NCI-H1436 (cell line): Measurements from ENCODE around the gene COQ8A.
"Not testable (repeated sequence)": the region's sequence is repeated elsewhere in the genome, so short reads cannot be mapped to it uniquely, and the experiment has no call there.

ENCODE experiments used
- DNase-seq: peaks from one replicate; lab custom pipeline; 2025; lab: John Stamatoyannopoulos, UW

Gene COQ8A

DNA sequence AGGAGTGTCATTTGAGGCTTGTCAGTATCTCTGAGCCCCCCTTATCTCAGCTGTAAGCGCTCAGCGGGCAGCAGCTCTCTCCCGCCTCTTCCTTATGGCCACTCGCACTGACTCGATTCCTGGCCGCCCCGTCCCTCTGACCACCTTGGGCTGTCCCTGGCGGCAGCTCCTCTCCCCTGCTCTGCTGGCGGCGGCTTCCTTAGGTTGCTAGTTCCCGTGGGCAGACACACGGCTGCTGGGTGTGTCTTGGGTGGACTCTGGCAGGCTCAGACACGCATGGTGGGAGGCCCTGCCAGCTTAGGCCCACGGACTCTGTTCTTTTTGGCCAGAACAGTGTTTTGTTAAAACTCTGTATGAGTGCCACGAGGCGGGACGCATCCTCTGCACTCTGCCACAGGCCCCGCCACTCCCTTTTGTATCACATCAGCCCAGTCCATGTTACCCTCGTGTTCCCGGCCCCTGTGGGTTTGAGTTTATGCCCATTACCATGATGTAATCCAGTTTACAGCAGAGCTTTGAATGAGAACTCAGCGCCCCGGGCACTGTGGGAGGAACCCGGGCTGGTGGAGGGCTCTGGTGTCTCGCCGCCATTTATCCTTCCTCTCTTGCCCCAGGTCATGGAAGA is 45.9 kb downstream of the COQ8A start:
- DNase-seq = no peak

GRCh38 chr1:226986496-226987178 is 46.5 kb downstream of the COQ8A start:
- DNase-seq = no peak

DNA sequence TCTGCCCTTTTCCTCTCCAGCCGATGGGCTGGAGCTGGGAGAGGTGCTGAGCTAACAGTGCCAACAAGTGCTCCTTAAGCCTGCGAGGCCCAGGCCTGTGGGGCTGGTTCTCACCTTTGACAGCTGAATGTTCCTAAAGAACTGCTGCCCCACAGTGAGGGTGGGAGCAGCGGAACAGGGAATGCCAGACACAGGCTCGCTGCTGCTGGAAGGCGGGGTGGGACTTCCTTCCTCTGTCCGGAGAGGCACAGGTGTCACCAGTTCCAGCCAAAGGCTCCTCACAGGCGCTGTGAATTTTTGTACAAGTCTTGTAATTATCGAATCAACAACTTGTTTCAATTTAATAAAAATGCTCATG is 47.1 kb downstream of the COQ8A start:
- DNase-seq = no peak

GRCh38 chr1:226987623-226988333 is 47.7 kb downstream of the COQ8A start:
- DNase-seq = no peak

- DNase-seq = no peak
Measured at GRCh38 chr1:226988334-226988666, 48.2 kb downstream of the COQ8A start.

DNA sequence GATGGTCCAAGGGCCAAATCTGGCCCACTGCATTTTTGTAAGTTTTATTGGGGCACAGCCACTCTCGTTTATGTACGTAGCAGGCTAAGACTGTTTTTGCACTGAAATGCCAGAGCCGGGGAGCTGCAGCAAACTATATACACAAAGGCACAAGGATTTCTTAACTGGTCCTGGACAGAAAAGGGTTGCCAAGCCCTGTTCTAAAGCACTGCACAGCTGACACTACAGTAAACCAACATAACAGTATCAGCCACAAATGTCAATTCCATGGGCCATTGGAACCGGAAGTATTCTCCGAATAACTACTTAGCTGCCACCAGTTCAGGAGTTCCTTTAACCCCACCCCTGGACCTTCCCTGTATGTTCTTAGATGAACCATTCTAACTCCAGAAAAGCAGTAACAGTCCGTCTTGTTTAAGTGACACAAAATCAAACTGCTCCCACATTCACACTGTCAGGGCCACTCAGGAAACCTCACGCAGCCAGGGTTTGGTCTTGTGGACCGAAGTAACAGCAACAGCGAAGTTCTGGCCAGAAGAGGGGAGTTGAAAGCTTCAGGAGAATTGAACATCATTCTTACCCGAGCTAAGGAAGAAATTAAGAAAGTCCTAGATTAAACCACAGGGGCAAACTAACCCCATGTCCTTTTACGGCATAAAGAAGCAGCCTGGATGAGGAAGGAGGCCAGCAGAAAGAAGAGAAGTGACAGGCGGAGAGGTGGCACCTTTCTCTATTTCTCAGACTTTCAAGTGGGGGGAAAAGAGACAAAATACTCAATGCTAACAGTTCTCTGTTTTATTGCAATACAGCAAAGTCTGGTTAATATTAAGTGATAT is 49.2 kb downstream of the COQ8A start:
- no peak for DNase-seq

DNA sequence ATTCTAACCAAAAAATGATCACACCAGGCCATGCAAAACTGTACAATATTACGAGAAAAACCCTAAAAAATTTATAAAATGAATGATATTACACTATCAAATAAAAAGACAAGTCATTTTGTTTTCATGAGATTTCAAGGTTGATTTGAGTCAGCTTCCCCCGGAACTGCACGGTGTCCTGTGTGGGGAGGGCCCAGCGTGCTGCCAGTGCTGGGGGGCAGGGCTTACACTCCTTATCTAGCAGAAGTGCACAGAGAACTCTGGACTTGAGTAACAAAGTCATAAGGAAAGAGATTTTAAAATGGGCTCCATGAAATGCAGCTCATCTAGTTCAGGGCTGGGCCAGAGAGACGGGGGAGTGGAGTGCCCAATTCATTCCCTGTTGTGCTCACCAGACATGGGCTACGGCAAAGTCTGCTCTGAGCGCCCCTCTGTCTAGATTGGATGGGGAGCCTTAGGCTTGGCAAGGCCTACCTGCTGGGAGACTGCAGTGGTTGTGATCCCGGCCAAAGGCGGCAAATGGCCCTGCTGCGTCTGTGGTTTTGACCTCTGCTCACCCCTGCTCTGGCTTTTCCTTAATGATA is 50.1 kb downstream of the COQ8A start:
- no peak for DNase-seq

DNA sequence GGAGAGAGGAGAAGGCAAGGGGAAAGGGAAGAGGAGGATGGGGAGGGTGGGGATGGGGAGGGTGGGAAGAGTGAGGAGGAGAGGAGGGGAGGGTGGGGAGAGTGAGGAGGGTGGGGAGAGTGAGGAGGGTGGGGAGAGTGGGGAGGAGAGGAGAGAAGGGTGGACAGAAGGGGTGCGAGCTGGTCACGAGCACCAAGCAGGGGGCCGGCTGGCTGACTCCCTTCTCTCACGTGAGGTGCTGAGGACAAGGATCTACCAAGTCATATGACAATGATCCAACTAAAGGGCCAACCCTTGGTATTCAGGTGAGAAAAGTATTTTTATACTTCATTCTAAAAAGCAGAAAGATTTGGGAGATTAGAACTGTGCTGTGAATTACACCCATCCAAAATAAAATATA is 51.8 kb downstream of the COQ8A start:
- DNase-seq = no peak

- peak; percentile 73 for DNase-seq
Measured at GRCh38 chr1:226993814-226994585, 53.9 kb downstream of the COQ8A start.

DNA sequence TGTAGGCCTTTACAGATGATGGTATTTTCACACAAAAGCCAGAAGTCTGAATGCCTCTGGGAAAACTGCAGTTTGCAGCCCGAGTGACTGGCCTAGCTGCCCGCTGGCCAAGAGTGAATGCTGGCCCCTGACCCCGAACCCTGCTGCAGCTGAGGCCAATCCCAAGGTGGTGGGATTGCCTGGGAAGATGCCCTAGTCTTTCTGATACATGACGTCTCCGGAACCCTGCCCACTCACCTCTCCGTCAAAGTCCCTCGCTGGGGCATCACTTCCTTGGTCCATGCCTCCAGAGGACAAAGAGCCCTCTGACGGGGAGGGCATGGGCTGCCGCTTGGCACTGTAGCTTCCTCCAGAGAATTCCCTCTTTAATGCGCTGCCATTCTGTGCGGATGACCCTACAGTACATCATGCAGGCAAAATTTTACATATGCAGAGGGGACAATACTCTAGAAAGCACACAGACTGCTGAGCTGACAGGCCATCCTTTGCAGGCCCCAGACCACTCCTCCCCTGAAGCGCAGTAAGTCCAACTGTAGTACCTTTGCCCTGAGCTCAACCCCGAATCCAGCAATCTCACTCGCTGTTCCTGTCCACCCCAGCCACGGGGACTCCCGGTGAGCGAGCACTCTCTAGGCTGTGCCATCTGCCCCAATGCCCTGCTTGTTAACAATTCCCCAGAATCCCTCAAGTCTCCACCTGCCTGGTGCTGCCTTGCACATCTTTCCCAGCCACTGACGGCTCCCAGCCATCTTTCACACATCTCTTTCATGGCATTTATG is 54.7 kb downstream of the COQ8A start:
- no peak for DNase-seq

GRCh38 chr1:226995365-226996332 is 55.6 kb downstream of the COQ8A start:
- DNase-seq = no peak

DNA sequence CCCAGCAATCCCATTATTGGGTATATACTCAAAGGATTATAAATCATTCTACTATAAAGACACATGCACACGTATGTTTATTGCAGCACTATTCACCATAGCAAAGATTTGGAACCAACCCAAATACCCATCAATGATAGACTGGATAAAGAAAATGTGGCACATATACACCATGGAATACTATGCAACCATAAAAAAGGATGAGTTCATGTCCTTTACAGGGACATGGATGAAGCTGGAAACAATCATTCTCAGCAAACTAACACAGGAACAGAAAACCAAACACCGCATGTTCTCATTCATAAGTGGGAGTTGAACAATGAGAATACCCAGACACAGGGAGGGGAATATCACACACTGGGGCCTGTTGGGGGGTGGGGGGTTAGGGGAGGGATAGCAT is 59.5 kb downstream of the COQ8A start:
- DNase-seq = not testable (repeated sequence)

DNA sequence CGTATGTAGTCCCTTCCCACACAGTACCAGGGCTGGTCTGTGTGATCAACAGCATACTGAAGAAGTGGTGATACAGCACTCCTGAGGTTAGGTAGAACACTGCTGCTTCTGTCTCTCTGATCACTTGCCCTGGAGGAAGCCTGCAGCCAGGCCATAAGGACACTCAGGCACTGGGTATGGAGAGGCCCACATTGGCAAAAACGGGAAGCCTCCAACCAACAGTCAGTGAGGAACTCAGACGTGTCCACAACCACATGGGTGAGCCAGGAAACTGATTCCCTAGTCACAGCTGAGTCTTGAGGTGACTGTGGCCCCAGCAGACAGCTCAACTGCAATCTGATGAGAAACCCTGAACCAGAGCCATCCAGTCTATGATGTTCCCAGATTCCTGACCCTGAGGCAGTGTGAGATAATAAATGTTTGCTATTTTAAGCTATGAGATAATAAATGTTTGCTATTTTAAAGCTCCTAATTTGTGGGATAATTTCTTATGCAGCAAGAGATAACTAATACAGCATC is 62.5 kb downstream of the COQ8A start:
- DNase-seq = no peak

GRCh38 chr1:227003165-227003564 is 63.1 kb downstream of the COQ8A start:
- no peak for DNase-seq

- DNase-seq = no peak
Measured at GRCh38 chr1:227004796-227005195, 64.7 kb downstream of the COQ8A start.

- no peak for DNase-seq
Measured at GRCh38 chr1:227006226-227006796, 66.2 kb downstream of the COQ8A start.

DNA sequence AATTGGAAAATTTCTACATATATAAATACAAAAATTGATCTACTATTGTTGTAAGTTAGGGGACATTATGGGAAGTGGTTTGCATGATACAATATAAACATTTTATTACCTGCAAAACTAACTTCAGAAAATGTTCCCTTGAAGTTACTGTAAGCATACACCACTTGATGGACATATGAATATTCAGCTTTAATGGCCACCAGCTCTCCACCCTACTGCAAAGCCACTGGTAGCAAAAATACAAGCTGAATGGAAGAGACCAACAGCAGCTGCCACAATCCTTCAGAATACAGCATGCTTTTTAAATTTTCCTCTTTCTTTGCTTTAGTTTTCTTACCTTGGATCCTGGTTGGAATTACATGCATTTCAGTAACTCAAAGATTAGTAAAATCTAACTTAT is 69.8 kb downstream of the COQ8A start:
- no peak for DNase-seq

DNA sequence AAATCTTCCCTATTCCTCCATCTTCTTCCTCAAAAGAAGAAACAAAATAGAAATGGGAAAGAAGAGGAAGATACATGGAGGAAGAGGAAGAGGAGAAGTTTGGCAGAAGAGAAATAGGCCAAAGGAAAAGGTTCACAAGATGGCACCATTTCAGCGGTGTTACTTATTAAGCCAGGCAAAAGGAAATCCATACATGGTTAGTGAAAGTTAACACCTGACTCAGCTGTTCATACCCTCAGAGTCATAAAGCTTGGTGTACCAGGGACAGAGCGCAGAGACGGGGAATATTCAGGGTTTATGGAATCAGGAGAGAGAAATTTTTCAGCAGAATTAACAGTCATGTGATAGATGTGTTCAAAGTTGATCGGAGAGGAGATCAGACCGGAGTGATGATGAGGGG is 70.6 kb downstream of the COQ8A start:
- no peak for DNase-seq

GRCh38 chr1:227016990-227017389 is 76.9 kb downstream of the COQ8A start:
- no peak for DNase-seq
